ENCODE results near the gene KIRREL1. TPM values are rescaled to one million over a fixed set of nuclear protein-coding genes. Genes with fewer than 3 reads are reported as not detected.

The KIRREL1 gene
- polyA plus RNA-seq, 1 donor (not counting 4 experiments of a cell fraction or from before 2014, with no cell fraction given) = 19.7 TPM

GRCh38 chr1:157988002-157988401 lies 5.4 kb upstream of the KIRREL1 start:
- Histone ChIP-seq H3K9me3 (ENCODE audit: control insufficient read depth, low read depth, low read length) (no peaks in the 10 kb centered on the region), H3K4me2 (ENCODE audit: control insufficient read depth, extremely low read depth, insufficient read depth, low read depth, low read length) (no peak overlapping the region), H3K9me1 (ENCODE audit: control insufficient read depth, extremely low read depth, insufficient read depth, low read length) (no peaks in the 10 kb centered on the region), H3K79me2 (ENCODE audit: control insufficient read depth, insufficient read depth, low read length) (no peaks in the 10 kb centered on the region), H3K36me3 (ENCODE audit: control insufficient read depth in 2 of 2, extremely low read depth in 1 of 2, insufficient read depth in 2 of 2, low read length in 2 of 2) (no peaks in the 10 kb centered on the region), H3K27ac (ENCODE audit: control insufficient read depth, insufficient read depth, low read length) (no peak overlapping the region), H3K4me1 (ENCODE audit: control insufficient read depth, extremely low read depth, insufficient read depth, low read length) (peaks cover 14% of the 10 kb centered on the region), H3K4me3 (ENCODE audit: control insufficient read depth in 2 of 3, extremely low read depth in 1 of 3, insufficient read depth in 2 of 3, low read depth in 1 of 3, low read length in 3 of 3) (no peak overlapping the region), H2AFZ (ENCODE audit: control insufficient read depth, low read length) (no peak overlapping the region), H3K9ac (ENCODE audit: control insufficient read depth, extremely low read depth, insufficient read depth, low read length) (no peak overlapping the region), H3K27me3 (ENCODE audit: control insufficient read depth, extremely low read depth, insufficient read depth, low read length) (no peaks in the 10 kb centered on the region), H4K20me1 (ENCODE audit: control insufficient read depth, extremely low read depth, insufficient read depth, low read length) (no peaks in the 10 kb centered on the region)
- dilution Hi-C loops (cut with MboI; ENCODE audit: extremely low pct_ligation_motif_present, low sequenced_read_pairs) = no loop called here
- FAIRE-seq (no peak), DNase-seq (ENCODE audit: low read depth, low spot score) (no peak)
- TF ChIP-seq CTCF (optimal IDR thresholded peaks at IDR 0.05 in 1 of 3, IDR thresholded peaks at IDR 0.05 in 1 of 3, conservative IDR thresholded peaks at IDR 0.05 in 1 of 3; ENCODE audit: extremely low read depth in 1 of 3, insufficient read depth in 2 of 3, low read length in 3 of 3) = no peak
- TF ChIP-seq EZH2 (IDR thresholded peaks at IDR 0.05; ENCODE audit: low read length) = no peak

- no peak overlapping the region for H3K9ac ChIP-seq (ENCODE audit: control insufficient read depth, extremely low read depth, insufficient read depth, low read length)
- no peaks in the 10 kb centered on the region for H4K20me1 ChIP-seq (ENCODE audit: control insufficient read depth, extremely low read depth, insufficient read depth, low read length)
- H3K27ac ChIP-seq (ENCODE audit: control insufficient read depth, insufficient read depth, low read length) = no peak overlapping the region
- no peaks in the 10 kb centered on the region for H3K9me3 ChIP-seq (ENCODE audit: control insufficient read depth, low read depth, low read length)
- peaks cover 2 to 7% of the 10 kb centered on the region in 2 experiments for H3K36me3 ChIP-seq (ENCODE audit: control insufficient read depth in 2 of 2, extremely low read depth in 1 of 2, insufficient read depth in 2 of 2, low read length in 2 of 2)
- TF ChIP-seq CTCF (optimal IDR thresholded peaks at IDR 0.05 in 1 of 3, IDR thresholded peaks at IDR 0.05 in 1 of 3, conservative IDR thresholded peaks at IDR 0.05 in 1 of 3; ENCODE audit: extremely low read depth in 1 of 3, insufficient read depth in 2 of 3, low read length in 3 of 3) (peak; percentile 94 to 96 (median 96)), EZH2 (IDR thresholded peaks at IDR 0.05; ENCODE audit: low read length) (no peak)
- H3K4me1 ChIP-seq (ENCODE audit: control insufficient read depth, extremely low read depth, insufficient read depth, low read length) = peaks cover 31% of the 10 kb centered on the region
- peaks cover 40% of the 10 kb centered on the region for H3K79me2 ChIP-seq (ENCODE audit: control insufficient read depth, insufficient read depth, low read length)
- peak overlapping the region; percentile 52 for H3K4me2 ChIP-seq (ENCODE audit: control insufficient read depth, extremely low read depth, insufficient read depth, low read depth, low read length)
- DNase-seq (ENCODE audit: low read depth, low spot score) = no peak
- FAIRE-seq = peak; percentile 84
- H2AFZ ChIP-seq (ENCODE audit: control insufficient read depth, low read length) = no peak overlapping the region
- no peaks in the 10 kb centered on the region for H3K9me1 ChIP-seq (ENCODE audit: control insufficient read depth, extremely low read depth, insufficient read depth, low read length)
- H3K27me3 ChIP-seq (ENCODE audit: control insufficient read depth, extremely low read depth, insufficient read depth, low read length) = no peaks in the 10 kb centered on the region
- dilution Hi-C loops (cut with MboI; ENCODE audit: extremely low pct_ligation_motif_present, low sequenced_read_pairs) = no loop called here
- no peak overlapping the region for H3K4me3 ChIP-seq (ENCODE audit: control insufficient read depth in 2 of 3, extremely low read depth in 1 of 3, insufficient read depth in 2 of 3, low read depth in 1 of 3, low read length in 3 of 3)
Observed at GRCh38 chr1:157992031-157992832, 1.2 kb upstream of the KIRREL1 start.

Data from keratinocyte (primary cell).